PC-9 (cell line): Measurements from ENCODE around the gene PLIN4. TPM values are rescaled to one million over a fixed set of nuclear protein-coding genes. Genes with fewer than 3 reads are reported as not detected.
"Not testable (repeated sequence)": the region's sequence is repeated elsewhere in the genome, so short reads cannot be mapped to it uniquely, and the experiment has no call there.

ENCODE experiments used
- BruUV-seq: library from RNA; stranded (reverse); fragments of 400-500 nt; replicated peaks from 2 replicates; lab custom pipeline; 2021; lab: Mats Ljungman, UMichigan
- CTCF ChIA-PET: fragments of 300-600 bp; sonication (Branson Sonifier 250); formaldehyde crosslinking; loops from one replicate; lab custom pipeline; 2022; ENCODE audit warnings: antibody characterized with exemption; lab: Charles Lee
- POLR2A ChIA-PET: fragments of 300-600 bp; sonication (Branson Sonifier 250); formaldehyde crosslinking; loops from one replicate; lab custom pipeline; 2022; ENCODE audit warnings: antibody characterized with exemption; ENCODE audit not compliant: unreplicated experiment; lab: Charles Lee
- DNase-seq, 2 experiments: peaks; one replicate each; pipeline versions ENCODE4 v3.0.0 to v3.0.0-alpha.2; 2015 to 2022; ENCODE audit warnings: mixed read lengths in 1 of 2
- H2AFZ ChIP-seq: fragments of 200-600 bp; sonication (generic); 2 replicates; pipeline ENCODE4 v1.8.1; 2017; ENCODE audit warnings: antibody characterized with exemption
- H3F3A ChIP-seq: fragments of 200-600 bp; sonication (generic); 2 replicates; pipeline ENCODE4 v1.8.1; 2017; ENCODE audit warnings: antibody characterized with exemption, mild to moderate bottlenecking, low read depth; ENCODE audit not compliant: insufficient read depth
- H3K27ac ChIP-seq: fragments of 200-600 bp; sonication (generic); 2 replicates; pipeline ENCODE4 v1.6.1; 2016; ENCODE audit warnings: mixed run types
- H3K27me3 ChIP-seq: fragments of 200-600 bp; sonication (generic); 2 replicates; pipeline ENCODE4 v1.6.1; 2016; ENCODE audit warnings: low read depth, mixed run types; ENCODE audit not compliant: insufficient read depth
- H3K36me3 ChIP-seq: fragments of 200-600 bp; sonication (generic); 2 replicates; pipeline ENCODE4 v1.6.1; 2016; ENCODE audit warnings: low read depth, mixed run types
- H3K4me1 ChIP-seq: fragments of 200-600 bp; sonication (generic); replicated peaks from 2 replicates; pipeline ENCODE4 v1.6.1; 2016; ENCODE audit warnings: mixed run types; ENCODE audit not compliant: insufficient read depth
- H3K4me2 ChIP-seq: fragments of 200-600 bp; sonication (generic); 2 replicates; pipeline ENCODE4 v1.6.1; 2017; ENCODE audit warnings: mixed run types
- H3K4me3 ChIP-seq: fragments of 200-600 bp; sonication (generic); 2 replicates; pipeline ENCODE4 v1.6.1; 2016; ENCODE audit warnings: mixed run types
- H3K79me2 ChIP-seq: fragments of 200-600 bp; sonication (generic); 2 replicates; pipeline ENCODE4 v1.6.1; 2017; ENCODE audit warnings: low read depth, mixed run types
- H3K9me2 ChIP-seq: fragments of 200-600 bp; sonication (generic); 2 replicates; pipeline ENCODE4 v1.8.1; 2017; ENCODE audit warnings: mild to moderate bottlenecking; ENCODE audit not compliant: insufficient read depth
- H3K9me3 ChIP-seq: fragments of 200-600 bp; sonication (generic); 2 replicates; pipeline ENCODE4 v1.8.1; 2016; ENCODE audit warnings: low read depth; ENCODE audit not compliant: insufficient read depth
- H4K20me1 ChIP-seq: fragments of 200-600 bp; sonication (generic); 2 replicates; pipeline ENCODE4 v1.8.1; 2017; ENCODE audit not compliant: insufficient read depth
- EZH2 ChIP-seq: fragments of 200-600 bp; sonication (generic); IDR thresholded peaks from 2 replicates; pipeline ENCODE4 v1.8.0; 2017; ENCODE audit warnings: antibody characterized with exemption, low read depth
- intact Hi-C: fragments of 100-400 bp; cut with micrococcal nuclease; formaldehyde crosslinking; loops from one replicate; pipeline ENCODE4 v1.10.0; 2022; ENCODE audit not compliant: unreplicated experiment
- total RNA-seq: library from RNA; stranded (reverse); gene quantifications from 2 replicates; pipeline ENCODE4 v1.2.3, GENCODE V29; 2021
- TF ChIP-seq, protein P1 (sequence below): fragments of 200-600 bp; sonication (generic); conservative IDR thresholded peaks from 2 replicates; pipeline ENCODE4 v1.6.1; 2017; ENCODE audit warnings: mixed run types, antibody characterized with exemption, mild to moderate bottlenecking, moderate library complexity

Gene PLIN4
- total RNA-seq, 1 experiment from 2014 or later: 1.6 TPM

- Histone ChIP-seq H3K27me3 (no peaks in the 10 kb centered on the region), H3K4me3 (no peak overlapping the region), H3K36me3 (no peaks in the 10 kb centered on the region), H3K4me1 (no peaks in the 10 kb centered on the region), H3K4me2 (no peak overlapping the region), H4K20me1 (no peaks in the 10 kb centered on the region), H2AFZ (no peak overlapping the region), H3K79me2 (no peaks in the 10 kb centered on the region), H3K9me3 (no peaks in the 10 kb centered on the region), H3K27ac (no peak overlapping the region), H3K9me2 (no peaks in the 10 kb centered on the region), H3F3A (peaks cover 10% of the 10 kb centered on the region; the same call in 1 of the 2 replicates)
- TF ChIP-seq, protein P1, sequence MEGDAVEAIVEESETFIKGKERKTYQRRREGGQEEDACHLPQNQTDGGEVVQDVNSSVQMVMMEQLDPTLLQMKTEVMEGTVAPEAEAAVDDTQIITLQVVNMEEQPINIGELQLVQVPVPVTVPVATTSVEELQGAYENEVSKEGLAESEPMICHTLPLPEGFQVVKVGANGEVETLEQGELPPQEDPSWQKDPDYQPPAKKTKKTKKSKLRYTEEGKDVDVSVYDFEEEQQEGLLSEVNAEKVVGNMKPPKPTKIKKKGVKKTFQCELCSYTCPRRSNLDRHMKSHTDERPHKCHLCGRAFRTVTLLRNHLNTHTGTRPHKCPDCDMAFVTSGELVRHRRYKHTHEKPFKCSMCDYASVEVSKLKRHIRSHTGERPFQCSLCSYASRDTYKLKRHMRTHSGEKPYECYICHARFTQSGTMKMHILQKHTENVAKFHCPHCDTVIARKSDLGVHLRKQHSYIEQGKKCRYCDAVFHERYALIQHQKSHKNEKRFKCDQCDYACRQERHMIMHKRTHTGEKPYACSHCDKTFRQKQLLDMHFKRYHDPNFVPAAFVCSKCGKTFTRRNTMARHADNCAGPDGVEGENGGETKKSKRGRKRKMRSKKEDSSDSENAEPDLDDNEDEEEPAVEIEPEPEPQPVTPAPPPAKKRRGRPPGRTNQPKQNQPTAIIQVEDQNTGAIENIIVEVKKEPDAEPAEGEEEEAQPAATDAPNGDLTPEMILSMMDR: no peak
- CTCF ChIA-PET: no interaction called here
- no TSS peak for BruUV-seq
- POLR2A ChIA-PET: no interaction called here
- no peak for DNase-seq
- intact Hi-C loops: no loop called here
These were observed 25.8 kb upstream of the PLIN4 start for GRCh38 chr19:4543842-4544647.

- H3K27me3 ChIP-seq: no peaks in the 10 kb centered on the region
- H3K9me2 ChIP-seq: no peaks in the 10 kb centered on the region
- H3K27ac ChIP-seq: no peak overlapping the region
- H3K9me3 ChIP-seq: no peaks in the 10 kb centered on the region
- ChIA-PET POLR2A (no interaction called here), CTCF (no interaction called here)
- peaks cover 10% of the 10 kb centered on the region; the same call in 1 of the 2 replicates for H3F3A ChIP-seq
- no peak overlapping the region for H2AFZ ChIP-seq
- H3K4me1 ChIP-seq: no peaks in the 10 kb centered on the region
- H3K4me3 ChIP-seq: no peak overlapping the region
- no peaks in the 10 kb centered on the region for H4K20me1 ChIP-seq
- no peaks in the 10 kb centered on the region for H3K79me2 ChIP-seq
- no peak overlapping the region for H3K4me2 ChIP-seq
- no TSS peak for BruUV-seq
- no peaks in the 10 kb centered on the region for H3K36me3 ChIP-seq
- intact Hi-C loops: no loop called here
- no peak for TF ChIP-seq EZH2
- no peak for DNase-seq
These were observed 24.9 kb upstream of the PLIN4 start for GRCh38 chr19:4542896-4543841.

DNA sequence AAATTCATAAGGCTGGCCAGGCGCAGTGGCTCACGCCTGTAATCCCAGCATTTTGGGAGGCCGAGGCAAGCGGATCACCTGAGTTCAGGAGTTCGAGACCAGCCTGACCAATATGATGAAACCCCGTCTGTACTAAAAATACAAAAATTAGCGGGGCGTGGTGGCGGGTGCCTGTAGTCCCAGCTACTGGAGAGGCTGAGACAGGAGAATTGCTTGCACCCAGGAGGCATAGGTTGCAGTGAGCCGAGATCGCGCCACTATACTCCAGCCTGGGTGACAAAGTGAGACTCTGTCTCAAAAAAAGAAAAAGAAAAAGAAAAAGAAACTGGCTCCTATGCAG lies 23.5 kb upstream of the PLIN4 start:
- DNase-seq, CTCF ChIA-PET, H3K9me2 ChIP-seq, H2AFZ ChIP-seq, intact Hi-C loops, H3K79me2 ChIP-seq, H3K36me3 ChIP-seq, H3K27ac ChIP-seq, H4K20me1 ChIP-seq, H3K27me3 ChIP-seq, H3K4me2 ChIP-seq, H3K4me3 ChIP-seq, BruUV-seq, POLR2A ChIA-PET, H3F3A ChIP-seq, H3K9me3 ChIP-seq, H3K4me1 ChIP-seq: not testable (repeated sequence)
